GM23338 (cell line): ENCODE measurements around the gene POMP. TPM values are rescaled to one million over a fixed set of nuclear protein-coding genes. Genes with fewer than 3 reads are reported as not detected.

Experiments used
- ATAC-seq: fragments of 200-7000 bp; cut with Tn5 transposase; 3 replicates; pipeline ENCODE4 v1.9.1; 2020
- DNase-seq: peaks from one replicate; pipeline ENCODE4 v3.0.0-alpha.2; 2015; ENCODE audit warnings: low spot score
- H2AFZ ChIP-seq: fragments of 200-600 bp; sonication (generic); 2 replicates; pipeline ENCODE4 v1.8.0; 2016; ENCODE audit warnings: antibody characterized with exemption, mild to moderate bottlenecking, moderate library complexity
- H3F3A ChIP-seq: fragments of 200-600 bp; sonication (generic); replicated peaks from 2 replicates; pipeline ENCODE4 v1.8.0; 2017; ENCODE audit warnings: antibody characterized with exemption, mixed run types, low read depth
- H3K27ac ChIP-seq: fragments of 200-600 bp; sonication (generic); 2 replicates; pipeline ENCODE4 v1.6.1; 2016; ENCODE audit warnings: low read depth
- H3K27me3 ChIP-seq: fragments of 200-600 bp; sonication (generic); 2 replicates; pipeline ENCODE4 v1.8.0; 2016; ENCODE audit warnings: mild to moderate bottlenecking, mixed run types, moderate library complexity; ENCODE audit not compliant: insufficient read depth
- H3K36me3 ChIP-seq: fragments of 200-600 bp; sonication (generic); 2 replicates; pipeline ENCODE4 v1.8.0; 2016; ENCODE audit warnings: mild to moderate bottlenecking; ENCODE audit not compliant: insufficient read depth
- H3K4me1 ChIP-seq: fragments of 200-600 bp; sonication (generic); 2 replicates; pipeline ENCODE4 v1.8.0; 2016; ENCODE audit warnings: mild to moderate bottlenecking, moderate library complexity; ENCODE audit not compliant: insufficient read depth
- H3K4me2 ChIP-seq: fragments of 200-600 bp; sonication (generic); 2 replicates; pipeline ENCODE4 v1.7.1; 2017; ENCODE audit warnings: mixed run types
- H3K4me3 ChIP-seq: fragments of 200-600 bp; sonication (generic); 2 replicates; pipeline ENCODE4 v1.6.1; 2016; ENCODE audit warnings: mixed run types
- H3K79me2 ChIP-seq: fragments of 200-600 bp; sonication (generic); replicated peaks from 2 replicates; pipeline ENCODE4 v1.8.0; 2017; ENCODE audit warnings: mild to moderate bottlenecking; ENCODE audit not compliant: insufficient read depth
- H3K9me2 ChIP-seq: fragments of 200-600 bp; sonication (generic); 2 replicates; pipeline ENCODE4 v1.8.0; 2017; ENCODE audit not compliant: insufficient read depth
- H4K20me1 ChIP-seq: fragments of 200-600 bp; sonication (generic); replicated peaks from 2 replicates; pipeline ENCODE4 v1.8.0; 2017; ENCODE audit warnings: mild to moderate bottlenecking; ENCODE audit not compliant: insufficient read depth
- H3K27ac Mint-ChIP-seq: 2 replicates; pipeline ENCODE4 v1.8.0; 2020; ENCODE audit warnings: inconsistent platforms, mild to moderate bottlenecking, moderate library complexity, mixed read lengths
- H3K27me3 Mint-ChIP-seq: 3 replicates; pipeline ENCODE4 v1.8.0; 2022; ENCODE audit warnings: low read depth, mild to moderate bottlenecking, moderate library complexity, mixed read lengths, inconsistent platforms; ENCODE audit not compliant: insufficient read depth, poor library complexity
- H3K36me3 Mint-ChIP-seq: 3 replicates; pipeline ENCODE4 v1.8.0; 2021; ENCODE audit warnings: low read depth, mild to moderate bottlenecking, inconsistent platforms, moderate library complexity, mixed read lengths
- H3K4me1 Mint-ChIP-seq: 3 replicates; pipeline ENCODE4 v1.8.0; 2020; ENCODE audit warnings: mild to moderate bottlenecking, inconsistent platforms, mixed read lengths
- H3K4me3 Mint-ChIP-seq: 3 replicates; pipeline ENCODE4 v1.8.0; 2021; ENCODE audit warnings: moderate library complexity, mild to moderate bottlenecking, inconsistent platforms, mixed read lengths
- H3K9me3 Mint-ChIP-seq: 3 replicates; pipeline ENCODE4 v1.8.0; 2020; ENCODE audit warnings: moderate library complexity, mild to moderate bottlenecking, inconsistent platforms, mixed read lengths
- CREB1 ChIP-seq: fragments of 250-450 bp; sonication (Bioruptor Pico); IDR thresholded peaks from 2 replicates; pipeline ENCODE4 v1.5.0; 2020; ENCODE audit warnings: low read depth, mild to moderate bottlenecking, moderate library complexity
- CTCF ChIP-seq, 2 experiments: fragments of 200-600 bp in 1 of 2; sonication (generic) in 1 of 2; conservative IDR thresholded peaks; 2 replicates each; pipeline versions ENCODE4 v1.5.1 to v1.6.1; 2016 to 2017; ENCODE audit warnings: antibody characterized with exemption in 2 of 2, low read depth in 2 of 2, mild to moderate bottlenecking in 2 of 2, moderate library complexity in 1 of 2
- ETS1 ChIP-seq: IDR thresholded peaks from 2 replicates; pipeline ENCODE4 v1.6.1; 2016; ENCODE audit warnings: antibody characterized with exemption
- EZH2 ChIP-seq: fragments of 200-600 bp; sonication (generic); IDR thresholded peaks from one replicate; pipeline ENCODE4 v1.8.0; 2017; ENCODE audit warnings: antibody characterized with exemption, mild to moderate bottlenecking, low read depth; ENCODE audit not compliant: unreplicated experiment
- EZH2phosphoT487 ChIP-seq: fragments of 200-600 bp; sonication (generic); IDR thresholded peaks from one replicate; pipeline ENCODE4 v1.8.1; 2018; ENCODE audit warnings: antibody characterized with exemption; ENCODE audit not compliant: unreplicated experiment
- JUNB ChIP-seq: IDR thresholded peaks from one replicate; pipeline ENCODE4 v1.6.1; 2016; ENCODE audit warnings: antibody characterized with exemption; ENCODE audit not compliant: unreplicated experiment
- NANOG ChIP-seq: IDR thresholded peaks from 2 replicates; pipeline ENCODE4 v1.6.1; 2016; ENCODE audit warnings: antibody characterized with exemption, borderline replicate concordance
- POLR2AphosphoS5 ChIP-seq: IDR thresholded peaks from 2 replicates; pipeline ENCODE4 v1.6.1; 2016; ENCODE audit warnings: antibody characterized with exemption, low read depth
- STAT1 ChIP-seq: IDR thresholded peaks from one replicate; pipeline ENCODE4 v1.6.1; 2016; ENCODE audit warnings: antibody characterized with exemption; ENCODE audit not compliant: unreplicated experiment
- ZNF331 ChIP-seq: fragments of 250-450 bp; sonication (Bioruptor Pico); IDR thresholded peaks from 2 replicates; pipeline ENCODE4 v1.5.0; 2020; ENCODE audit warnings: low read depth, mild to moderate bottlenecking, moderate library complexity
- polyA plus RNA-seq: library from polyadenylated mRNA; unstranded; fragments of >200 nt; fragmentation: Nextera tagmentation; extraction: Ambion mirVana; gene quantifications from 2 replicates; pipeline ENCODE4 v1.2.1, GENCODE V29; 2016
- total RNA-seq: library from RNA; depleted of rRNA; stranded (reverse); fragments of >200 nt; shearing (Covaris generic); gene quantifications from 2 replicates; pipeline ENCODE4 v1.2.3, GENCODE V29; 2014
- TF ChIP-seq, protein P1 (sequence below): IDR thresholded peaks from one replicate; pipeline ENCODE4 v1.6.1; 2018; ENCODE audit warnings: antibody characterized with exemption; ENCODE audit not compliant: unreplicated experiment

The POMP gene
- total and polyA plus RNA-seq, 2 experiments from 2014 or later: 95.9 to 446 TPM

DNA sequence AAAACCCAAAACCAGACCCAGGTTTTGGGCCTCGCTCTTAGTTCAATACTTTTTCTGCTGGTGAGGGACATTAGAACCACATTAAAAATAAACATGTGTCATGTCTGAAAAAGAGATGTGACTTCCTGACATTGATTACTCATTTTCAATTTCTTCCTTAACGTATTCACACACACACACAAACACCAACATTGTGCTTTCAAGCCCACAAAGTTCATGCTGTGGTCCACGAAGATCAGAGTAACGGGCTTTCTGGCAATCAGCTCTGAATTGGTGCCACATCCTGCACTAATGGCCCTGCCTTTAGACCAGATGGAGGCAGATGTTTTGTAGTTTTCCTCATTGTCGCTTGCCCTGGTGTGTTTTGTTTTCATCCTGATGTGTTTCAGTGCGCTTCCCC is 47.9 kb upstream of the POMP start:
- H3K27me3 Mint-ChIP-seq: no peaks in the 10 kb centered on the region
- H3K27ac Mint-ChIP-seq: no peak overlapping the region
- H4K20me1 ChIP-seq: no peaks in the 10 kb centered on the region
- no peaks in the 10 kb centered on the region for H3K79me2 ChIP-seq
- no peak overlapping the region for H3K4me3 Mint-ChIP-seq
- H3K4me2 ChIP-seq: no peak overlapping the region
- H3K4me1 Mint-ChIP-seq: no peaks in the 10 kb centered on the region
- no peak overlapping the region for H3K27ac ChIP-seq
- H3K27me3 ChIP-seq: no peaks in the 10 kb centered on the region
- DNase-seq (no peak), ATAC-seq (no peak)
- no peak overlapping the region; the same call in 1 of the 2 replicates for H2AFZ ChIP-seq
- H3K4me3 ChIP-seq: no peak overlapping the region
- no peaks in the 10 kb centered on the region for H3K4me1 ChIP-seq
- TF ChIP-seq EZH2 (no peak), CTCF (conservative IDR thresholded peaks at IDR 0.05; ENCODE audit: low read depth in 2 of 2) (no peak), NANOG (no peak), EZH2phosphoT487 (no peak), JUNB (no peak), POLR2AphosphoS5 (no peak)
- H3K9me3 Mint-ChIP-seq: no peaks in the 10 kb centered on the region
- H3K9me2 ChIP-seq: peaks cover 8% of the 10 kb centered on the region; the same call in 1 of the 2 replicates
- no peaks in the 10 kb centered on the region for H3K36me3 ChIP-seq
- no peaks in the 10 kb centered on the region for H3F3A ChIP-seq
- H3K36me3 Mint-ChIP-seq: no peaks in the 10 kb centered on the region

- H2AFZ ChIP-seq: peak overlapping the region; percentile 40
- H3K4me3 Mint-ChIP-seq: no peak overlapping the region
- TF ChIP-seq ETS1 (no peak), CTCF (conservative IDR thresholded peaks at IDR 0.05; ENCODE audit: low read depth in 2 of 2) (no peak), CREB1 (no peak), ZNF331 (CRISPR knock-in tag) (no peak), NANOG (no peak), STAT1 (no peak), JUNB (no peak)
- TF ChIP-seq, protein P1, sequence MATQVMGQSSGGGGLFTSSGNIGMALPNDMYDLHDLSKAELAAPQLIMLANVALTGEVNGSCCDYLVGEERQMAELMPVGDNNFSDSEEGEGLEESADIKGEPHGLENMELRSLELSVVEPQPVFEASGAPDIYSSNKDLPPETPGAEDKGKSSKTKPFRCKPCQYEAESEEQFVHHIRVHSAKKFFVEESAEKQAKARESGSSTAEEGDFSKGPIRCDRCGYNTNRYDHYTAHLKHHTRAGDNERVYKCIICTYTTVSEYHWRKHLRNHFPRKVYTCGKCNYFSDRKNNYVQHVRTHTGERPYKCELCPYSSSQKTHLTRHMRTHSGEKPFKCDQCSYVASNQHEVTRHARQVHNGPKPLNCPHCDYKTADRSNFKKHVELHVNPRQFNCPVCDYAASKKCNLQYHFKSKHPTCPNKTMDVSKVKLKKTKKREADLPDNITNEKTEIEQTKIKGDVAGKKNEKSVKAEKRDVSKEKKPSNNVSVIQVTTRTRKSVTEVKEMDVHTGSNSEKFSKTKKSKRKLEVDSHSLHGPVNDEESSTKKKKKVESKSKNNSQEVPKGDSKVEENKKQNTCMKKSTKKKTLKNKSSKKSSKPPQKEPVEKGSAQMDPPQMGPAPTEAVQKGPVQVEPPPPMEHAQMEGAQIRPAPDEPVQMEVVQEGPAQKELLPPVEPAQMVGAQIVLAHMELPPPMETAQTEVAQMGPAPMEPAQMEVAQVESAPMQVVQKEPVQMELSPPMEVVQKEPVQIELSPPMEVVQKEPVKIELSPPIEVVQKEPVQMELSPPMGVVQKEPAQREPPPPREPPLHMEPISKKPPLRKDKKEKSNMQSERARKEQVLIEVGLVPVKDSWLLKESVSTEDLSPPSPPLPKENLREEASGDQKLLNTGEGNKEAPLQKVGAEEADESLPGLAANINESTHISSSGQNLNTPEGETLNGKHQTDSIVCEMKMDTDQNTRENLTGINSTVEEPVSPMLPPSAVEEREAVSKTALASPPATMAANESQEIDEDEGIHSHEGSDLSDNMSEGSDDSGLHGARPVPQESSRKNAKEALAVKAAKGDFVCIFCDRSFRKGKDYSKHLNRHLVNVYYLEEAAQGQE: no peak
Observed at GRCh38 chr13:28611654-28612131, 47.2 kb upstream of the POMP start.

More at GRCh38 chr13:28611654-28612131, 47.2 kb upstream of the POMP start:
- Mint-ChIP-seq H3K9me3 (no peaks in the 10 kb centered on the region; the same call in 2 of the 3 replicates), H3K36me3 (no peaks in the 10 kb centered on the region), H3K27ac (no peak overlapping the region), H3K27me3 (no peaks in the 10 kb centered on the region), H3K4me1 (no peaks in the 10 kb centered on the region)
- no peaks in the 10 kb centered on the region for H3K36me3 ChIP-seq
- H3F3A ChIP-seq: no peaks in the 10 kb centered on the region
- peaks cover 8% of the 10 kb centered on the region; the same call in 1 of the 2 replicates for H3K9me2 ChIP-seq
- ATAC-seq (no peak), DNase-seq (no peak)
- no peaks in the 10 kb centered on the region for H3K4me1 ChIP-seq
- H3K4me3 ChIP-seq: no peak overlapping the region
- H3K79me2 ChIP-seq: no peaks in the 10 kb centered on the region
- H3K4me2 ChIP-seq: no peak overlapping the region
- no peaks in the 10 kb centered on the region for H4K20me1 ChIP-seq
- no peak overlapping the region for H3K27ac ChIP-seq
- H3K27me3 ChIP-seq: no peaks in the 10 kb centered on the region
